H1 (cell line): ENCODE data around the gene ADGRV1. TPM values are rescaled to one million over a fixed set of nuclear protein-coding genes. Genes with fewer than 3 reads are reported as not detected.

Source experiments
- CBX5 ChIP-seq: fragments of 300-800, 300-1000 bp; sonication (generic); IDR thresholded peaks from 2 replicates; pipeline ENCODE4 v1.7.1; 2016; ENCODE audit warnings: antibody characterized with exemption, low read length, low read depth
- CEBPB ChIP-seq: IDR thresholded peaks from 2 replicates; pipeline ENCODE4 v1.6.1; 2012; ENCODE audit warnings: low read depth, low read length
- polyA plus RNA-seq, 7 experiments: library from polyadenylated mRNA; depleted of rRNA in 3 of 7; stranded (reverse) in 5 of 7; unstranded in 2 of 7; fragments of >200 nt in 5 of 7; fragments of 200-250 nt in 2 of 7; gene quantifications; 1 replicate in 5 of 7; 2 replicates in 1 of 7; 4 replicates in 1 of 7; pipeline versions ENCODE4 v1.2.1 to v1.2.3, GENCODE V29; 2011 to 2013; ENCODE audit warnings: missing spikeins in 2 of 7, mixed read lengths in 2 of 7
- total RNA-seq: library from RNA; stranded (reverse); fragmentation: NEBNext Ultra II Directional; extraction: Animal tissue kit (Norgen Biotek cat#: 25700); gene quantifications from 2 replicates; pipeline ENCODE4 v1.2.1, GENCODE V29; 2021
- TF ChIP-seq, protein P1 (sequence below): IDR thresholded peaks from 2 replicates; pipeline ENCODE4 v1.6.1; 2012; ENCODE audit warnings: inconsistent platforms
- TF ChIP-seq, protein P2 (sequence below): IDR thresholded peaks from 2 replicates; pipeline ENCODE4 v1.6.1; 2012; ENCODE audit warnings: inconsistent platforms

ADGRV1 gene
- total and polyA plus RNA-seq, 2 of the 8 experiments (the other 6 are each of a cell fraction or from before 2014, with no cell fraction given): 53.1 to 62.2 TPM

DNA sequence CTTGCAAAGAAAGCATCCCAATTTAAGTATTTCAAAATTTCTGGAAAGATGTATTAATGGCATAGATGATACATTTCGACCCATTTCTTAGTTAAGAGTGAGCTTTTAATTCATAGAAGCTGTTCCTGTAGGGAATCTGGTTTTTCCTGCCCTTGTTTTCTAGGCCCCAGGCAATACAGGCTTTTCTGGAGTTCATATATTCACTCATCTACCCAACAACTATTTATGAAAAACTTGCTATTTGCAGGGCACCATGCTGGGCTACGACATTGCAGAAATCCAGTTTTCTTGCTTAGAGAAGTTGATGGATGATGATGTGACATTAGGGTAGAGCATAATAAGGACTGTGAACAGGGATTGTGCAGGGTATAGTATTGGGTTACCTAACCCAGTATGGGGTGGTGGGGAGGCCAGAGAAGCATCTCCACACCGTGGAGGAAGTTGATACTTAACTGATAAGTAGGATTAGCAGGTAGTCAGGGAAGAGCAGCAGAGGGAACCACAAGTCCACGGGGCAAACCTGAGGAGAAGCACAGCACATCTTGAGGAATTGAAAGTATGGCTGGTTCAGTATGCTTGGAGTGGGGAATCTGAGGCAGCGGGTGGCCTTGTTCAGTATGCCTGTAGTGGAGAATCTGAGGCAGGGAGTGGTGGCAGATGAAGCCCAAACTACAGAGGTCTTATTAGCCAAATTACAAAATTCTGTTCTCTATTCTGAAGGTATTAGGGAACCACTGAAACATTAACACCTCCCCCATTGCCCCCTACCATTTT, 577.1 kb downstream of the ADGRV1 start (continued):
- no peak for TF ChIP-seq CBX5
- TF ChIP-seq CEBPB: no peak
- TF ChIP-seq, protein P1, sequence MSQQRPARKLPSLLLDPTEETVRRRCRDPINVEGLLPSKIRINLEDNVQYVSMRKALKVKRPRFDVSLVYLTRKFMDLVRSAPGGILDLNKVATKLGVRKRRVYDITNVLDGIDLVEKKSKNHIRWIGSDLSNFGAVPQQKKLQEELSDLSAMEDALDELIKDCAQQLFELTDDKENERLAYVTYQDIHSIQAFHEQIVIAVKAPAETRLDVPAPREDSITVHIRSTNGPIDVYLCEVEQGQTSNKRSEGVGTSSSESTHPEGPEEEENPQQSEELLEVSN: no peak
- TF ChIP-seq, protein P2, sequence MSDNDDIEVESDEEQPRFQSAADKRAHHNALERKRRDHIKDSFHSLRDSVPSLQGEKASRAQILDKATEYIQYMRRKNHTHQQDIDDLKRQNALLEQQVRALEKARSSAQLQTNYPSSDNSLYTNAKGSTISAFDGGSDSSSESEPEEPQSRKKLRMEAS: no peak
